Frontal cortex (tissue), 4 donors: ENCODE measurements around the gene HHLA2. TPM values are rescaled to one million over a fixed set of nuclear protein-coding genes. Genes with fewer than 3 reads are reported as not detected.
"Not testable (repeated sequence)": the region's sequence is repeated elsewhere in the genome, so short reads cannot be mapped to it uniquely, and the experiment has no call there.

ENCODE experiments used
- DNase-seq, 2 donors: peaks; one replicate each; pipeline ENCODE4 v3.0.0; 2012; ENCODE audit warnings: low spot score in 2 of 2
- FAIRE-seq: peaks from 2 replicates; lab custom pipeline; 2012; peaks lifted over from hg19 to GRCh38; lab: Jason Lieb, UNC
- total RNA-seq: library from RNA; depleted of rRNA; stranded (reverse); fragments of >200 nt; gene quantifications from one replicate; pipeline ENCODE4 v1.2.3, GENCODE V29; 2014
- donor health status: control.
- donor health status: control.
- donor health status: control.

HHLA2 gene
- total RNA-seq, 1 donor from 2014 or later: not detected

DNA sequence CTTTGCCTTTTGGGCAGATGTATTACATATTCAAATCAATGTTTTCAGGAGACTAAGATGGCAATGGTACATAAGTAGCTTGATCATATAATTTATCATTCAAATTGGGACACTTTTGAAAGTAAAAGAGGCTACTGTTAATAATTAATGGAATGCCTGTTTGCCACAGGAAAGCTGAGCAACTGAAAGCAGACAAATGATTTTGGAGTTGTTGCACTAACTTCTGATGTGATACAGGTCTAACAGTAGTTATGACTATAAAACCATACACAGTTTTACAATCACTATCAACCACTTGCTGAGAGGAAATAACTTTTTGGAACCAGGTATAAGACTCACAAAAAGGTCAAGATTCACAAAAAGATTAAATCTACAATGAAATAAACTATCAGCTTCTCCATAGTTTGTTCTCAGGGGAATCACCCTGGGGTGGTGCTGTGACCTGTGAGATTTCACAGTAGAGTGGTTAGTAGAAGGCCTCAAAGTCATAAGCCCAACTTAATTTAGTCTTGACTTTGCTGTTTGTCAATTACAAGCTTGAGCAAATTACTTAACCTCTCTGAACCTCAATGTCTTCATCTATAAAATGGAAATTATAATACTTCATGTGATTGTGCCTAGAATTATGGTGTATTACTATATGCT, 42.7 kb downstream of the HHLA2 start:
- no peak for DNase-seq
- no peak for FAIRE-seq

DNA sequence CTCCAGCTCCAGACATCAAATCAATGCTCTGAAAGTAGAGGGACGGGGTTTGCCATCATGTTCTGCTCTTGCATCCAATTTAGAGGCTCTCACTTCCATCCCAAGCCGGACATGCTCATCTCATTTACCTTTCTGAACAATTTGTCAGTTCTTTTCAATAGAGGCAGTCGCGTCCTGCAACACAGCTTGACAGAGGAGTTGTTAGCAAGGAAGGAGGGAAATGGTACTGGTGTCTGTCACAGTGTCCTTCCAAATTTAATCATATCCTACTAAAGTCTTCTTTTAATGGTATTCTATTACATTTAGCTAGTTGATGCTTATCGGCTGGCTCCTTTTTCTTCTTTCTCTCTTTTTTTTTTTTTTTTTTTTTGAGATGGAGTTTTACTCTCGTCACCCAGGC, 45.6 kb downstream of the HHLA2 start:
- no peak for FAIRE-seq

DNA sequence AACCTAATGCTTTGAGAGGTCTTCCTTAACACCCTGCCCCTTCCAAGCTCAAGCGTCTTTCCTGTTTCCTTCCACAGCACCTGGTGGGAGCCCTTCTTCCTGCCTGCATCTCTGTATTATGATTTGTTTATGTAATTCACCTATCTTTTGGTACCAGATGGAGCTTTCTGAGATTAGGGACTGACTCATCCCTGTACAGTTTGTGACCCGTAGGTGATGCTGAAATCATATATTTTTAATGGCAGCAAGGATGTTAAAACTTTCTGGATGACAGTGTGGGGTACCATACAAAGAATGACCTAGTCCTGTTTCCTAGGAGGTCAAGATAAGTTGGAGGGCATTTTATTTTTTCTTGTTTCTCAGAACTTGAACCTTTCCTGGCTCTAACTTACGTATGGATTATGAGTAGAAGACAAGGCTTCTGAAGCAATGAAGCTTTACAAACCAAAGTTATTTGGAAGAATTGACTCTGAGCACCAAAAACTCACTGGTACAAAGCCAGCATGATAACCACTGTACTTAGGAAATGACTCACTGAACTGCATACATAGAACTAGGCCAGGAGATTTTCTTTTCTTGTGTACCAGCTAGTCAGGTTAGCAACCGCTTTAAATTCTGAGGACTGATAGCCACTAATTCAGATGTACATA, 46.6 kb downstream of the HHLA2 start:
- DNase-seq (no peak), FAIRE-seq (no peak)

More for the DNA sequence above, 45.6 kb downstream of the HHLA2 start:
- no peak for DNase-seq

DNA sequence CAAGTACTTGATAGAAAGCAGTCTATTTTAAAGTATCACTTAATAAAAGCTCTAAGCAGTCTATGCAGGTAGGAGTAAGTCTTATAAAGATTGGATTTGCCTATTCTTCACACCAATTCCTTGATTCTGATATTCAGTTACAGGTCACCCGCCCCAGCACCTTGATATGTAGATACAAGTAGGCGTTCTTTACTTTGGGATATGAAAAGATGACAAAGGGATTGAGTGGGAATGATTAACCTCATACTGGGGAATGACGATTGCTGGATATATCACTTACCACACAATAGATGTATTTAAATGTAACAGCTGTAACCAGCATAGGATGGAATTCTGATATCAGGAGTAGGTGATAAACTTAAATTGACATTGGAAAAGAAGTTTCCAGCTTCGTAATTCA, 47.1 kb downstream of the HHLA2 start:
- DNase-seq (no peak), FAIRE-seq (no peak)

DNA sequence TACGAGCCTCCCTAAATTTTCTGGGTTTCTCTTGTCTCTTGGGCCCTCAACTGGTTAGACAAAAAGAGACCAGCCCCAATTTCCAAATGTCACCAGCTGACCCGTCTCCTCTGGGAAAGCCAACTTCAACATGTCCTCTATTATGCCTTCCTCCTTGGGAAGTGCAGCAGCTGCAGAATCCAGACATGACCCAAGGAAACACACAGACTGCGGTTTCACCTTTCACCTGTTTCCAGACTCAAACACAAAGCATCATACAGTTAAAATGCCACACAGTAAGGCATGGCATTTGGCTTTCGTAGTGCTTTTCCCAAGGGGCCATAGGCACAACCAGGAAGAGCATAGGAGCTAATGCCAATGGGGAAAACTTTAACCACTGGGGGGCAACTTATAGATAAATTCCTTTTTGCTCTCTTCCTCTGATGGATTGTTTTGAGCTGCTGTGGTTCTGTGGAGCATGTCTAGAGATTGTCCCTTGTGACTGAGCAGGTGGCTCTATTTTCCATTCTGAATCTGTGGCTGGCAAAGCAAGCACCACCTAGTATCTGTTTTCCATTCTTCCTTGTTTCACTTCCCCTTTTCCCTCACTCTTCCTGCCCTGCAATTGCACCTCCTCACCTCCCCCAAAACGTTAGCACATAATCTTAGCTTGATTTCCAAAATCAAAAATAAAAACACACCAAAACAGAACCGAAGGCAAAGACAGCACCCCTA, 49.3 kb downstream of the HHLA2 start:
- FAIRE-seq: no peak
- no peak for DNase-seq

DNA sequence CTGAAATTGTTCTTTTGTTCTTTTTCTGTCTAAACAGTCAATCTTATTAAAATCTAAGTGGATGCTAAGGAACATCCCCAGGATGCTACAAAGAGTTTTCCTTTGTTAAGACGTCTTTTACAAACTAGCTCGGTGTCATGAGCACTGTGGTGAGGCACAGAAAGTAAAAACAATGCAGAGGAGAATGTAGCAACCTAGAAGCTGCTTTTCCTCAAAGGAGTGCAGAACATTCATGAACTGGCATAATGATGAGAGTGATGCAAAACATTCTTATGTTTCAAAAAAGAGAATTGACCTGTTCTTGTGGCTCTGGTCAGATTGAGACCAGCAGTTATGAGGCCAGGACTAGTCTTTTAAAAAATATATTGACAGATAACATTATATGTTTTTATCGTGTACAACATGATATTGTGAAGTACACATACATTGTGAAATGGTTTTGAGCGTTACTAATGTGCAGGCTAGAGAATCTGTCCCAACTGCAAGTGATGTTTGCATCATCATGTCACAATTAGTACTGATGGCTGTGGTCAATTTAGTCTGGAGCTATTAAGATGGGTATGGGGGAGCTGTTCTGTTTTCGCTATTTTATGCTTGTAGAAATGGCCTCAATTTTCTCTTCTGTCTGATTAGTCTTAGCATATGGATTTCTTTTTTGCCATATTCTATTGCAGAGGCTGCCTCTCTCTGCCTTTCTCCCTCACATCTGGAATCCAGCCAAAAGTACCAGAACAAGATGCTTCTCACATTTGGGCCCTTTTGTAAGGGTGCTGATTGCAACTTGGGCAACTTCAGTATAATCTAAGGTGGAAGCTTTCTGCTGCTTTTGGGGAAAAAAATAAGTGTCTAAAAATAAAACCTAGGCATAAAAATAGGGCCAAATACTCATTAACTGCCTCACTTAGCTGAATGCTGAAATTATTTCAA, 50.2 kb downstream of the HHLA2 start:
- FAIRE-seq: no peak
- DNase-seq: no peak

DNA sequence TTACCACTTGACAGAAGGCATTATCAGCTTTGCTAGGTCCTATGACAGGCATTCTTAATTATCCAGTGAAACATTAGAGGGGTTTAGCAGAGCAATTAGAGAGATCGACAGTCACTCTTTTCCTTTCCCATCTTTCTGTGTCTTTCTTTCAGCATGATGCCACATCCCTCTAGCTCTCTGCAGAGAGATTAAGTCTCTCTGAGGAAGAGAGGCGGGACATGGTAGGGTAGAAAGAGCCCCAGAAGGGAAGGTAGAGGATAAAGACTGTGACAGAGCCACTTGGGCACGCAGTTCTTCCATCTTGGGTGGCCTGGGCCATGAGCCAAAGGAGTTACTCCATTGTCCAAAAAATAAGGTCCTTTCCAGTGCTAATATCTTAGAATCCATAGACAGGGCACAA, 55.8 kb downstream of the HHLA2 start:
- DNase-seq (no peak), FAIRE-seq (no peak)

DNA sequence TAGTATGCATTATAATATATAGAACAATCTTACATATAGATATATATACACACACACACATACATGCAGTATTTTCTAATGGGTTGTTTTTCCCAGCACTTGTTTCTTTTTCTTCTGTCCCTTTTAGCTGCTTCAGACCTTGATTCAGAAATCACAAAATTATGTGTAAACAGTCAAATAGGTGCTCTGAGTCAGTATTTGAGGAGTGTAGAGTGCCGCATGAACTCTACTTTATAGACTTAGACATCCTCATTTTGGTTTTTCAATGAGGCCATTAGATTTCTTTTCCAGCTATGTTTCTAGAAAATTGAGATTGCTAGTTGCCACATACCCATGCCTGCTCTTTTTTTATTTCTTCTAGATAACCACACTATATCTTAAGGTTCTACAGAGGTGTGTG, 58.2 kb downstream of the HHLA2 start:
- DNase-seq (no peak), FAIRE-seq (no peak)

- no peak for FAIRE-seq
- DNase-seq: no peak
These were observed 60.7 kb downstream of the HHLA2 start for GRCh38 chr3:108357042-108357441.

DNA sequence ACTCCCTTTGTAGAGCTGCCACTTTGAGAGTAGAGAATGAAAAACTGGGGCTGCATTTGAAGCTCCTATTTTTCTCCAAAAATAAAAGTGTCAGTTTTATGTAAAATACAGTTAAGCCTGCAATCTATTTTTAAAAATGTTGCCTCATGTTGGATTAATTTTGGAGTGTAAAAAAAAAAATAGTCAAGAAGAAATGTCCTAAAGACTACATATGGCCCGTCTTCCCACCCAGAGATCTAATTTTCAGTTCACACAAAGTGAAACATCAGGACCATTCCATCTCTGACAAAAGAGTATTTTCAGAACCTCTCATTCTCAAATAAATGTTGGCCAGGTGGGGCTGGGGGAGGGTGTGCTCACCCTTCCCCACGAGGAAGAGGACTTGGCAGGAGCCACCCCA, 62.7 kb downstream of the HHLA2 start:
- FAIRE-seq: no peak
- no peak for DNase-seq

- no peak for FAIRE-seq
- no peak for DNase-seq
These were observed 79.7 kb downstream of the HHLA2 start for GRCh38 chr3:108376026-108376425.

GRCh38 chr3:108377384-108377783, 81.0 kb downstream of the HHLA2 start:
- DNase-seq: no peak
- no peak for FAIRE-seq

DNA sequence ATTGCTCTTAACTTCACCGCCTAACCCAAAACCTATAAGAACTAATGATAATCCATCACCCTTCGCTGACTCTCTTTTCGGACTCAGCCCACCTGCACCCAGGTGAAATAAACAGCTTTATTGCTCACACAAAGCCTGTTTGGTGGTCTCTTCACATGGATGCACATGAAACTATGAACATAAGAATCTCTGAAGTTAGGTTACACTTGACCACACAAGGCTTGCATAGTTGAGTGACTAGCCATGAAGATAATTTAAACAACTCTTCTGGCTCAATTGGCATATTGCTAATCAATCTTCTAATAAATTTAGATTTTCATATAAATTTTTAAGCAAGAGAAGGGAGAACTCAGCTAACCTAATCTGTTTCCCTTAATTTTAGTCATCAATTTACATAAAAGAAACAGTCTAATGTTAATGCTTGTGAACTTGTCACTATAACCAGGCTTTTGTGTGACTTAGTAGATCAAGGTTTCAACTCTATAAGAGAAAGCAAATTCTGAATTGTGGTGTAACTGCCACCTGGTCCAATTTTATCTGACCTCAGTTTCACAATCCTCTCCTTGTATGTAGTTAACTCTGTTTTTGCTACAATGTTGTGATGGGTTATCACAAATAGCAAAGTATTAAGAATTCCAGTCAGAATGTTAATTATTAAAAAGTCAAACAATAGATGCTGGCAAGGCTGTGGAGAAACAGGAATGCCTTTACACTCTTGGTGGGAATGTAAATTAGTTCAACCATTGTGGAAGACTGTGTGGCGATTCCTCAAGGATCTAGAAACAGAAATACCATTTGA, 82.0 kb downstream of the HHLA2 start:
- FAIRE-seq (no peak), DNase-seq (no peak)

DNA sequence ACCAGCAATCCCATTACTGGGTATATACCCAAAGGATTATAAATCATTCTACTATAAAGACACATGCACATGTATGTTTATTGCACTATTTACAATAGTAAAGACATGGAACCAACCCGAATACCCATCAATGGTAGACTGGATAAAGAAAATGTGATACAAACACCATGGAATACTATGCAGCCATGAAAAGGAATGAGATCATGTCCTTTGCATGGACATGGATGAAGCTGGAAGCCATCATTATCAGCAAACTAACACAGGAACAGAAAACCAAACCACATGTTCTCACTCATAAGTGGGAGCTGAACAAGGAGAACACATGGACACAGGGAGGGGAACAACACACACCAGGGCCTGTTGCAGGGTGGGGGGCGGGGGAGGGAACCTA, 82.6 kb downstream of the HHLA2 start:
- FAIRE-seq, DNase-seq: not testable (repeated sequence)

GRCh38 chr3:108380128-108380795, 83.9 kb downstream of the HHLA2 start:
- no peak for FAIRE-seq
- no peak for DNase-seq

GRCh38 chr3:108381529-108382140, 85.3 kb downstream of the HHLA2 start:
- DNase-seq: no peak
- FAIRE-seq: no peak

- FAIRE-seq (no peak), DNase-seq (no peak)
These were observed 87.0 kb downstream of the HHLA2 start for GRCh38 chr3:108383306-108383705.

DNA sequence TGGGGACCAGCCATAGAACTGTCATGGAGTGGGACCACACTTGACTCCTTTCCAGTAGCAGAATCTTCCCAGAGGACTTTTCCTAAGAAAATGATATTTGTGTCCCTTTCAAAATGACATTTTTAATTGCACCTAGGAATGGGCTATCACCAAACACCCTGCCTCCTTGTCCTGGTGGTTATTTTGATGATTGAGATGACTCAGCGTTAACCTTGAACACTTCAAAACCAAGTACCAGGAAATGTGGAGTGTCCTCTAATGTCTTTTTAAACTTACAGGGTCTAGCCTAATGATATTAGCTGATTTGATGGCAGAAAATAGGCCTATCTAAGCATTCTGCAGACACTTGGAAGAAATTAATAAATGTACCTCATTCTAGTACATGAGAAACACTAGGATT, 90.7 kb downstream of the HHLA2 start:
- DNase-seq: no peak
- FAIRE-seq: no peak
